ENCODE data around the gene LEP. TPM values are rescaled to one million over a fixed set of nuclear protein-coding genes. Genes with fewer than 3 reads are reported as not detected.
"Not testable (repeated sequence)": the region's sequence is repeated elsewhere in the genome, so short reads cannot be mapped to it uniquely, and the experiment has no call there.

The LEP gene
- total RNA-seq, 2 experiments from 2014 or later: not detected

DNA sequence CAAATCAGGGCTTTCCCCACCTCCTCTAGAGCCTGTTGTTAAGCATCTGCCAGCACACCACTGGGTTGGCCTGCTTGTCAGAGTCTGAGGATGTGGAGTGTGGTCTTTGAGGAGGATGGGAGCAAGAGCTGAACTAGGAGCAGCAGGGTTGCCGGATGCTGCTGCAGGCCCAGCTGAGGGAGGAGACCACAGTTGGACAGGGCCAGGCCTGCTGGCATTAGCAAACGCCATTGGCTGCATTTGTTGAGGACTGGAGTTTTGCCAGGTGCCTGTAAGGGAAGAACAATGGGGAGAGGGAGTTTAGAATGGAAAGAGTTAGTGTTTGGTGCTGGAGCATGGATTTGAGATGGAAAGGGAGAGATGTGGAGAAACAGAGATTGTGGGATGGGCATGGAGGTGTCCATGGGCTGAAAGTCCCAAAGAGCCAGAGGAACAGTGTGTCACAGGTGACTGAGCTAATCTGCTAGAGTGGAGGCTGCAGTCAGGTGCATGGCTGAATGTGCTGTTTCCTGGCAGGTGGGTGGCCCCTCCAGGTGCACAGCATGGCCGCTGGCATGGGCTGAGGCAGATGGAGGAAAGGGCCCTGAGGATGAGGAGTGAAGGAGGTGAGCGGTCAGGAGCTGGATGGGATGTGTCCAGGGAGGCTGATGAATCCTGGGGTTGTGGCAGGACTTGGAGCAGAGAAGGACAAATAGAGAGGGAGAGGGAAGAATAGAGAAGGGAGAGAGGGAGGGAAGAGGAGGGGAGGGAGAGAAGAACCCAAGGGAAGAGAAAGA is 40.7 kb downstream of the LEP start:
- Mint-ChIP-seq H3K9me3 (ENCODE audit: low read depth) (peaks cover 13% of the 10 kb centered on the region), H3K4me1 (no peaks in the 10 kb centered on the region), H3K27me3 (no peaks in the 10 kb centered on the region), H3K27ac (no peak overlapping the region), H3K36me3 (ENCODE audit: low read depth) (peaks cover 37% of the 10 kb centered on the region), H3K4me3 (no peak overlapping the region)
- ATAC-seq: no peak
- no peak for DNase-seq
- intact Hi-C loops (cut with DNase I, micrococcal nuclease): no loop called here
- CTCF ChIA-PET: interaction anchor here (0.6 kb wide), 1 partner anchor 146 kb away, joined by 3 read pairs; no protein-coding TSS in a partner anchor
- POLR2A ChIA-PET: no interaction called here

DNA sequence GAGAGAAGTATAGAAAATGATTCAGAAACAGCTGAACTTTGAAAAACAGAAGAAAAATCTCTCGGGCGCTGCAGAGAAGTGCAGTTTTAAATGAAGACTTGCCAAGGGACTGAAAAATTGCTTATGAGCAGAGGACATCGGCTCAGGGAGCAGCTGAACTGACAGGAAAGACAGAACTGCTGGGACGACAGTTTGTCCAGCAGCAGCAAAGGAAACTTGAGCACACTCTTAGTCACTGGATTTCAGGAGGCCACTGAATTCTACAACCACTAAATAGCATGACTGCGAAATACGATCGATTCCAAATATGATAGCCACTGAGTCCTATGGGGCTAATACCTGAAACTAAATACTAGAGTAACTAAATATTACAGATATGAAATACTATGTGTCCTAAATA is 43.0 kb downstream of the LEP start:
- DNase-seq (no peak), ATAC-seq (no peak)
- no peak overlapping the region for H3K4me3 Mint-ChIP-seq
- peaks cover 11% of the 10 kb centered on the region for H3K9me3 Mint-ChIP-seq (ENCODE audit: low read depth)
- intact Hi-C loops (cut with DNase I, micrococcal nuclease): no loop called here
- H3K4me1 Mint-ChIP-seq: no peaks in the 10 kb centered on the region
- H3K36me3 Mint-ChIP-seq (ENCODE audit: low read depth): peaks cover 33% of the 10 kb centered on the region
- POLR2A ChIA-PET: no interaction called here
- CTCF ChIA-PET: no interaction called here
- H3K27ac Mint-ChIP-seq: no peak overlapping the region
- no peaks in the 10 kb centered on the region for H3K27me3 Mint-ChIP-seq

DNA sequence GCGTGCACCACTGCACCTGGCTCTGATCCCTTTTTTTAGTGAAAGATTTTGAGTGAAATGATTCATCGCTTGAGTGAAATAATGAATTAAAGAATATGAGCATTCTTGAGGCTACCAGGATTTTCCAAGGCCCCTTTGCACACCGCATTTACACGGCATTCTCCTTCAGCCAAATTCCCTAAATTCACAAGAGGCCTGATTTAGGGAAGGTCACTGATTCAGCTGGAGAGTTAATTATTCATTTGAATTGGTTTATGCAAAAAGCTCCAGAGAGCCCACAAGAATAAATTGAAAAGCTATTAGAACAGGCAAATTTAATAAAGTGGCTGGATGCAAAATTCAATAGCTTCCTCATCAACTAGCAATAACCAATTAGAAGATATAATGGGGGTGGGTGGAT is 46.5 kb downstream of the LEP start:
- CTCF ChIA-PET: interaction anchor here (0.7 kb wide), 1 partner anchor 43 kb away, joined by 3 read pairs; no protein-coding TSS in a partner anchor

DNA sequence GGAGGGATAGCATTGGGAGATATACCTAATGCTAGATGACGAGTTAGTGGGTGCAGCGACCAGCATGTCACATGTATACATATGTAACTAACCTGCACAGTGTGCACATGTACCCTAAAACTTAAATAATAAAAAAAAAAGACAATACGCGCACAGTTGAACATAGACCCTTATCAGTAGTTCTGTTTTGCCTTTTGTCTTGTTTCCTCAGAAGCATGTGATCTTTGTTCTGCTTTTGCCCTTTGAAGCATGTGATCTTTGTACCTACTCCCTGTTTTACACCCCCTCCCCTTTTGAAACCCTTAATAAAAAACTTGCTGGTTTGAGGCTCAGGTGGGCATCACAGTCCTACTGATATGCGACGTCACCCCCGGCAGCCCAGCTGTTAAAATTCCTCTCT is 56.9 kb downstream of the LEP start:
- H3K4me3 Mint-ChIP-seq; POLR2A ChIA-PET; H3K9me3 Mint-ChIP-seq (ENCODE audit: low read depth); H3K27ac Mint-ChIP-seq; H3K36me3 Mint-ChIP-seq (ENCODE audit: low read depth); H3K4me1 Mint-ChIP-seq; intact Hi-C loops (cut with DNase I, micrococcal nuclease); H3K27me3 Mint-ChIP-seq; DNase-seq; ATAC-seq: not testable (repeated sequence)
- CTCF ChIA-PET: interaction anchor here (0.5 kb wide), 1 partner anchor 120 kb away, joined by 3 read pairs; no protein-coding TSS in a partner anchor

More for the DNA sequence above, 46.5 kb downstream of the LEP start:
- ATAC-seq (no peak), DNase-seq (no peak)
- POLR2A ChIA-PET: no interaction called here
- no peaks in the 10 kb centered on the region for H3K27me3 Mint-ChIP-seq
- H3K27ac Mint-ChIP-seq: no peak overlapping the region
- intact Hi-C loops (cut with DNase I, micrococcal nuclease): no loop called here
- H3K4me1 Mint-ChIP-seq: no peaks in the 10 kb centered on the region
- no peak overlapping the region for H3K4me3 Mint-ChIP-seq
- H3K36me3 Mint-ChIP-seq (ENCODE audit: low read depth): peaks cover 25% of the 10 kb centered on the region
- peaks cover 2% of the 10 kb centered on the region for H3K9me3 Mint-ChIP-seq (ENCODE audit: low read depth)

DNA sequence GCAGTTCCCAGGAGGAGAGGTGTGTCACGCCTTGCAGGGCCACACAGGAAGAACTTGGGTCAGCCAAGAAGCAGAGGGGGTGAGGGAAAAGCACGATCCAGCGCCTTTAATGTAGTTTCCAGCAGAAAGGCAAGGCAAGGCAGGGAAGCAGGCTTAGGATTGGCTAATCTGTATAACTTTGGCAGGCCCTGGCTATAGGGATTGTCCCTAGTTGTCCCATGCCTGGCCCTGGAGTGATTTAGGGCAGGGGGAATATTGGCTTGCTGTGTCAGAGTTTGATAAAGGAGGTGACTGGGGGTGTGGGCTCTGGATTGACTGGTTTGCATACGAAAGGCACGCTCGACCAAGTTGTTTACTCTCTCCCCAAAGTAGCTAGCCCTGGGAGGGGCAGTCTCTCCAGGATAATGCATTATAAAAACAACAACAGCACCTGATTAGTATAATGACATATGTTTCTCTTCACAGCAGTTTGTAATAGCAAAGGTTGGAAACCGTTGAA is 58.1 kb downstream of the LEP start:
- Mint-ChIP-seq H3K27me3 (no peaks in the 10 kb centered on the region), H3K27ac (no peak overlapping the region), H3K9me3 (ENCODE audit: low read depth) (no peaks in the 10 kb centered on the region), H3K4me1 (no peaks in the 10 kb centered on the region), H3K36me3 (ENCODE audit: low read depth) (peaks cover 6% of the 10 kb centered on the region), H3K4me3 (no peak overlapping the region)
- no peak for DNase-seq
- no peak for ATAC-seq
- CTCF ChIA-PET: no interaction called here
- POLR2A ChIA-PET: no interaction called here
- intact Hi-C loops (cut with DNase I, micrococcal nuclease): no loop called here

DNA sequence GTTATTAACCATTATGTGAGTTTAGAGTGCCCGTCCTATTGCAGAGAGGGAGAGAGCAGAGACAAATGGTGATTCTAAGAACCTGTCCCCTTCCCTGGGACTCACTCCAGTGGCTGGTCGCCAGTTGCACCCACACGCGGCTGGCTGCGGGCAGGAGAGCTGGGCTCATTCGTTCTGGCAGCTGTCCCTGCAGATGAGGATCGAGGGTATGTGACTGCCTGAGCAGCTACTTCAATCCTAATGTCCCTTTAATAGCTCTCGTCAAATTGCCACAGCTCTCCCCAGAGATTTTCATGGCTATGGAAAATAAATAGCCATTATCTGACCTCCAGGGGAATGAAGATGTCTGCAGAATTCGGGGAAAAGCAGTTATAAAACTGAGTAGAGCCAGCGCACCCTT is 61.1 kb downstream of the LEP start:
- intact Hi-C loops (cut with DNase I, micrococcal nuclease): no loop called here

DNA sequence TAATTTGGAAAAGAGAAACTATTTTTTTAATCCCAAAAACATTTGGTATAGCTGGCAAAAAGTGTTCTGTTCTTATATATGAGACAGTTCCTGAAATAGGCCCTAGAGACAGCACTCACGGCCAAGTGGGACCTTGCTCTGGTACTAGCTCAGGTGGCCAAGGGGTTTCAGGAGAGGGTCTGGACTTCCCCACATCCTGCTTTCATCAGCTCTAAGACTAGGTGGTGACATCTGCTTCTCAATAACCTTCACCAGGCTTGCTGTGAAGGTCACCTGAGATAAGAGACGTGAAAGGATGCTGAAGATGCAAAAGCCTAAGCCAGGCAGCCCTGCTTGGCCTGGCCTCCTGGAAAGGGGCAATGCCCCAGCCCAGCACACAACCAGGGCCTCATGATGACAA is 62.1 kb downstream of the LEP start:
- Mint-ChIP-seq H3K9me3 (ENCODE audit: low read depth) (no peaks in the 10 kb centered on the region), H3K27me3 (no peaks in the 10 kb centered on the region), H3K36me3 (ENCODE audit: low read depth) (peaks cover 26% of the 10 kb centered on the region), H3K27ac (no peak overlapping the region), H3K4me1 (no peaks in the 10 kb centered on the region), H3K4me3 (no peak overlapping the region)
- DNase-seq (no peak), ATAC-seq (no peak)
- ChIA-PET CTCF (interaction anchor here (0.5 kb wide), 1 partner anchor 58 kb away, joined by 4 read pairs; no protein-coding TSS in a partner anchor), POLR2A (no interaction called here)
- intact Hi-C loops (cut with DNase I, micrococcal nuclease): no loop called here

More for the DNA sequence above, 61.1 kb downstream of the LEP start:
- Mint-ChIP-seq H3K9me3 (ENCODE audit: low read depth) (no peaks in the 10 kb centered on the region), H3K4me3 (no peak overlapping the region), H3K27ac (no peak overlapping the region), H3K4me1 (no peaks in the 10 kb centered on the region), H3K27me3 (no peaks in the 10 kb centered on the region), H3K36me3 (ENCODE audit: low read depth) (peaks cover 27% of the 10 kb centered on the region)
- POLR2A ChIA-PET: no interaction called here
- CTCF ChIA-PET: interaction anchor here (1.6 kb wide), 1 partner anchor 20 kb away, joined by 4 read pairs; no protein-coding TSS in a partner anchor
- ATAC-seq (no peak), DNase-seq (no peak)

DNA sequence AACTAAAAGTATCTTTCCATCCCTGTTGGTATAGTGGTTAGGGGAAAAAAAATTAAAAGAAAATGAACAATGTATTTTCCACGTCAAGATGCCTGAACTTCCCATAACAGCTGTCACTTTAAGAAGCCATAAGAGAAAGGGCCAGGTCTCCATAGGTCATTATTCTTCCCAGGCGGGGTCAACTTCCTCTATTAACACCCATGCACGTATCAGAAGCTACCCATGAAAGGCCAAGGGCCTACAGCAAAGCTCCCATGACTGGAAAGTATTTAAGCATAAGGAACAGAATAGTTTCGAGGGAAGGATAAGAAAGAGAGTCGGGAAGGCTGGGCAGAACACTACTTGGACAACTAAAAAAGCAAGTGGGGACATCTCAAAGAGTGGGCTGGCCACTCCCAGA is 62.6 kb downstream of the LEP start:
- H3K4me1 Mint-ChIP-seq: no peaks in the 10 kb centered on the region
- no peak overlapping the region for H3K4me3 Mint-ChIP-seq
- no peak overlapping the region for H3K27ac Mint-ChIP-seq
- ChIA-PET CTCF (no interaction called here), POLR2A (no interaction called here)
- DNase-seq (no peak), ATAC-seq (no peak)
- H3K27me3 Mint-ChIP-seq: no peaks in the 10 kb centered on the region
- H3K9me3 Mint-ChIP-seq (ENCODE audit: low read depth): no peaks in the 10 kb centered on the region
- intact Hi-C loops (cut with DNase I, micrococcal nuclease): no loop called here
- H3K36me3 Mint-ChIP-seq (ENCODE audit: low read depth): peaks cover 29% of the 10 kb centered on the region

DNA sequence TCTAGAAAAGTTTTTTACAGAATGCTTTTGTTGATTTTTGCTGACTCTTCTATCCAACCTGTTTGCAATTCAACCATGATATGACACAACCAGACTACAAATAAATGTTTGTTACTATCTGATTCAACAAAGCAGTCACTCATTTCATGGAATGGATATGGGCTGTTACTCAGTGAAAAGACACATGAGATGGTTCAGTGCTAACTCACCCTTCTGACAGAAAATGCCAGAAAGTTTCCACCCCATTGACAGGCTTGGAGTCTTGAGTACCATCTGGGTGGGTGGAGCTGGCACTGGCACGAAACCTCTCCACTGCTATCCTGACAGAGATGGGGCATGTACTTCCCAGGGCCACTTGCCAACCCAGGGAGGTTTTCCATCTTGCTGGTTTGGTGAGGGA is 63.1 kb downstream of the LEP start:
- Mint-ChIP-seq H3K9me3 (ENCODE audit: low read depth) (no peaks in the 10 kb centered on the region), H3K27ac (no peak overlapping the region), H3K4me3 (no peak overlapping the region), H3K36me3 (ENCODE audit: low read depth) (peaks cover 32% of the 10 kb centered on the region), H3K4me1 (no peaks in the 10 kb centered on the region), H3K27me3 (no peaks in the 10 kb centered on the region)
- ATAC-seq: no peak
- intact Hi-C loops (cut with DNase I, micrococcal nuclease): no loop called here
- POLR2A ChIA-PET: no interaction called here
- no peak for DNase-seq
- CTCF ChIA-PET: no interaction called here

DNA sequence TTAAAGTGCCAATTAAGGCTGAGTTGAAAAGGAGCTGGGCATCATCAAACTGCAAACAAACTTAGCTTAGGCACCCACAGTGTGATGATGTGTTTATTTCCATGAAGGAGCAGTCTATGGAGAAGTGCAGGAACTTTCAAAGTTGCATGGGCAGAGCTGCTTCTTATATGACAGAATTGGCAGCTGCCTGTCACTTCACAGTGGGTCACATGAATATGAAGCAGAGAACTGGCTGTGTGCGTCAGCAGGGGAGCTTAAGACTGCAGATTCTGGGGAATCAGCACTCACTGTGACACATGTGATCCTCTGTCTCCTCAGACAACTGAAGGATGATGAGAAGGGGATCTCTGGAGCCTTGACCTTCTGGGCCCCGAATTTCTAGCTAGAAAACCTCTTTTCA is 66.0 kb downstream of the LEP start:
- intact Hi-C loops (cut with DNase I, micrococcal nuclease): loop anchor here in 1 of 2 experiments (5.0 kb wide), 1 partner anchor 75 kb away; no protein-coding TSS in a partner anchor
- H3K9me3 Mint-ChIP-seq (ENCODE audit: low read depth): no peaks in the 10 kb centered on the region
- H3K4me1 Mint-ChIP-seq: no peaks in the 10 kb centered on the region
- no peak overlapping the region for H3K27ac Mint-ChIP-seq
- ATAC-seq (no peak), DNase-seq (no peak)
- no peak overlapping the region for H3K4me3 Mint-ChIP-seq
- no peaks in the 10 kb centered on the region for H3K27me3 Mint-ChIP-seq
- POLR2A ChIA-PET: no interaction called here
- peaks cover 48% of the 10 kb centered on the region for H3K36me3 Mint-ChIP-seq (ENCODE audit: low read depth)
- CTCF ChIA-PET: no interaction called here
